Keratinocyte (primary cell): ENCODE measurements around the gene PPARA. TPM values are rescaled to one million over a fixed set of nuclear protein-coding genes. Genes with fewer than 3 reads are reported as not detected.

Experiments used
- DNase-seq: peaks from one replicate; pipeline ENCODE4 v3.0.0-alpha.2; 2011; ENCODE audit warnings: low read depth, missing footprints, low spot score
- FAIRE-seq: peaks from 2 replicates; lab custom pipeline; 2011; peaks lifted over from hg19 to GRCh38; lab: Jason Lieb, UNC
- H2AFZ ChIP-seq: 2 replicates; pipeline ENCODE4 v1.6.0; 2012; ENCODE audit warnings: low read length, control low read depth, inconsistent platforms; ENCODE audit not compliant: control insufficient read depth
- H3K27ac ChIP-seq: 2 replicates; pipeline ENCODE4 v1.5.1; 2011; ENCODE audit warnings: low read length; ENCODE audit not compliant: control insufficient read depth, insufficient read depth
- H3K27me3 ChIP-seq: 3 replicates; pipeline ENCODE4 v1.6.0; 2011; ENCODE audit warnings: low read length; ENCODE audit not compliant: control insufficient read depth, insufficient read depth; ENCODE audit errors: extremely low read depth
- H3K36me3 ChIP-seq, 2 experiments: 2 replicates in 1 of 2; 3 replicates in 1 of 2; pipeline ENCODE4 v1.5.1; 2011; ENCODE audit warnings: low read length in 2 of 2, mild to moderate bottlenecking in 1 of 2; ENCODE audit not compliant: control insufficient read depth in 2 of 2, insufficient read depth in 2 of 2; ENCODE audit errors: extremely low read depth in 1 of 2
- H3K4me1 ChIP-seq: 3 replicates; pipeline ENCODE4 v1.5.1; 2011; ENCODE audit warnings: low read length; ENCODE audit not compliant: control insufficient read depth, insufficient read depth; ENCODE audit errors: extremely low read depth
- H3K4me2 ChIP-seq: 3 replicates; pipeline ENCODE4 v1.6.0; 2011; ENCODE audit warnings: low read depth, low read length; ENCODE audit not compliant: control insufficient read depth, insufficient read depth; ENCODE audit errors: extremely low read depth
- H3K4me3 ChIP-seq, 3 experiments: fragments of 200-600 bp in 1 of 3; sonication (generic) in 1 of 3; 2 replicates in 2 of 3; 3 replicates in 1 of 3; pipeline ENCODE4 v1.5.1; 2011 to 2016; ENCODE audit warnings: low read length in 3 of 3, mild to moderate bottlenecking in 3 of 3, control low read depth in 2 of 3, inconsistent platforms in 1 of 3, low read depth in 1 of 3, mixed read lengths in 1 of 3, mixed run types in 1 of 3, moderate library complexity in 1 of 3; ENCODE audit not compliant: control insufficient read depth in 2 of 3, insufficient read depth in 2 of 3; ENCODE audit errors: extremely low read depth in 1 of 3
- H3K79me2 ChIP-seq: 2 replicates; pipeline ENCODE4 v1.6.0; 2012; ENCODE audit warnings: low read length; ENCODE audit not compliant: control insufficient read depth, insufficient read depth
- H3K9ac ChIP-seq: 3 replicates; pipeline ENCODE4 v1.6.0; 2011; ENCODE audit warnings: low read length; ENCODE audit not compliant: control insufficient read depth, insufficient read depth; ENCODE audit errors: extremely low read depth
- H3K9me1 ChIP-seq: 3 replicates; pipeline ENCODE4 v1.6.0; 2011; ENCODE audit warnings: low read length; ENCODE audit not compliant: control insufficient read depth, insufficient read depth; ENCODE audit errors: extremely low read depth
- H3K9me3 ChIP-seq: 2 replicates; pipeline ENCODE4 v1.5.1; 2012; ENCODE audit warnings: low read depth, low read length; ENCODE audit not compliant: control insufficient read depth
- H4K20me1 ChIP-seq: 3 replicates; pipeline ENCODE4 v1.6.0; 2011; ENCODE audit warnings: low read length; ENCODE audit not compliant: control insufficient read depth, insufficient read depth; ENCODE audit errors: extremely low read depth
- EZH2 ChIP-seq: IDR thresholded peaks from one replicate; pipeline ENCODE4 v1.6.1; 2012; ENCODE audit warnings: inconsistent platforms, mild to moderate bottlenecking, low read length, moderate library complexity
- dilution Hi-C: fragments of 300-500 bp; cut with MboI; formaldehyde crosslinking; loops from one replicate; pipeline ENCODE4 v1.7.0; 2020; ENCODE audit warnings: low sequenced_read_pairs; ENCODE audit not compliant: extremely low pct_ligation_motif_present
- polyA plus RNA-seq, 5 experiments: library from polyadenylated mRNA; depleted of rRNA in 3 of 5; stranded (reverse) in 3 of 5; stranded (forward) in 1 of 5; unstranded in 1 of 5; fragments of >200 nt; gene quantifications; 1 replicate in 1 of 5; 2 replicates in 3 of 5; 3 replicates in 1 of 5; pipeline versions ENCODE4 v1.2.1 to v1.2.3, GENCODE V29; 2011 to 2012; ENCODE audit warnings: missing spikeins in 2 of 5, low read depth in 1 of 5, low replicate concordance in 1 of 5
- TF ChIP-seq, protein P1 (sequence below), 3 experiments: IDR thresholded peaks in 1 of 3; conservative IDR thresholded peaks in 1 of 3; optimal IDR thresholded peaks in 1 of 3; 2 replicates in 2 of 3; 3 replicates in 1 of 3; pipeline versions ENCODE3 to v1.5.1; 2011; ENCODE audit warnings: low read length in 3 of 3, mild to moderate bottlenecking in 3 of 3, moderate library complexity in 2 of 3, control low read depth in 1 of 3, inconsistent platforms in 1 of 3; ENCODE audit not compliant: insufficient read depth in 2 of 3; ENCODE audit errors: extremely low read depth in 1 of 3

The PPARA gene
- polyA plus RNA-seq, 1 donor (not counting 4 experiments of a cell fraction or from before 2014, with no cell fraction given) = 4.9 TPM

DNA sequence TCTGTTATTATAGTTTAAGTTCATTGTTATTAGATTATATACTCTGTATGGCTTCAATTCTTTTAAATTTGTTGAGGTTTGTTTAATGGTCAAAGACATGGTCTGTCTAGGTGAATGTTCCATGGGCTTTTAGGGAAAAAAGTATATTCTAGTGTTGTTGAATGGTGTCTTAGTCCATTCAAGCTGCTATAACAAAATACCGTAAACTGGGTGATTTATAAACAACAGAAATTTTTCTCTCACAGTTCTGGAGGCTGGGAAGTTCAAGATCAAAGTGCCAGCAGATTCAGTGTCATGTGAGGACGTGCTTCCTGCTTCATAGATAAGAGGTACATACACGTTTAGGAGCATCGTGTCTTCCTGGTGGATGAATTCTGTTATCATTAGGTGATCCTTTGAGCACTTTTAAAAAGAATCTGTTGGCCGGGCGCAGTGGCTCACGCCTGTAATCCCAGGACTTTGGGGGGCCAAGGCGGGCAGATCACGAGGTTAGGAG lies 26.2 kb downstream of the PPARA start:
- peaks cover 11% of the 10 kb centered on the region for H3K4me1 ChIP-seq
- FAIRE-seq (peak; percentile 13), DNase-seq (no peak)
- H3K9me3 ChIP-seq = peaks cover 10% of the 10 kb centered on the region
- no peaks in the 10 kb centered on the region for H3K9me1 ChIP-seq
- H4K20me1 ChIP-seq = no peaks in the 10 kb centered on the region
- no peak overlapping the region for H3K4me2 ChIP-seq
- H2AFZ ChIP-seq = no peak overlapping the region
- H3K4me3 ChIP-seq = no peak overlapping the region
- dilution Hi-C loops = no loop called here
- H3K36me3 ChIP-seq = peaks cover 0 to 7% of the 10 kb centered on the region in 2 experiments
- TF ChIP-seq EZH2 = no peak
- TF ChIP-seq, protein P1, sequence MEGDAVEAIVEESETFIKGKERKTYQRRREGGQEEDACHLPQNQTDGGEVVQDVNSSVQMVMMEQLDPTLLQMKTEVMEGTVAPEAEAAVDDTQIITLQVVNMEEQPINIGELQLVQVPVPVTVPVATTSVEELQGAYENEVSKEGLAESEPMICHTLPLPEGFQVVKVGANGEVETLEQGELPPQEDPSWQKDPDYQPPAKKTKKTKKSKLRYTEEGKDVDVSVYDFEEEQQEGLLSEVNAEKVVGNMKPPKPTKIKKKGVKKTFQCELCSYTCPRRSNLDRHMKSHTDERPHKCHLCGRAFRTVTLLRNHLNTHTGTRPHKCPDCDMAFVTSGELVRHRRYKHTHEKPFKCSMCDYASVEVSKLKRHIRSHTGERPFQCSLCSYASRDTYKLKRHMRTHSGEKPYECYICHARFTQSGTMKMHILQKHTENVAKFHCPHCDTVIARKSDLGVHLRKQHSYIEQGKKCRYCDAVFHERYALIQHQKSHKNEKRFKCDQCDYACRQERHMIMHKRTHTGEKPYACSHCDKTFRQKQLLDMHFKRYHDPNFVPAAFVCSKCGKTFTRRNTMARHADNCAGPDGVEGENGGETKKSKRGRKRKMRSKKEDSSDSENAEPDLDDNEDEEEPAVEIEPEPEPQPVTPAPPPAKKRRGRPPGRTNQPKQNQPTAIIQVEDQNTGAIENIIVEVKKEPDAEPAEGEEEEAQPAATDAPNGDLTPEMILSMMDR (optimal IDR thresholded peaks at IDR 0.05 in 1 of 3, IDR thresholded peaks at IDR 0.05 in 1 of 3, conservative IDR thresholded peaks at IDR 0.05 in 1 of 3; ENCODE audit: extremely low read depth in 1 of 3, insufficient read depth in 2 of 3, low read length in 3 of 3) = no peak
- no peaks in the 10 kb centered on the region for H3K27me3 ChIP-seq
- H3K79me2 ChIP-seq = no peaks in the 10 kb centered on the region
- no peak overlapping the region for H3K9ac ChIP-seq
- no peak overlapping the region for H3K27ac ChIP-seq

DNA sequence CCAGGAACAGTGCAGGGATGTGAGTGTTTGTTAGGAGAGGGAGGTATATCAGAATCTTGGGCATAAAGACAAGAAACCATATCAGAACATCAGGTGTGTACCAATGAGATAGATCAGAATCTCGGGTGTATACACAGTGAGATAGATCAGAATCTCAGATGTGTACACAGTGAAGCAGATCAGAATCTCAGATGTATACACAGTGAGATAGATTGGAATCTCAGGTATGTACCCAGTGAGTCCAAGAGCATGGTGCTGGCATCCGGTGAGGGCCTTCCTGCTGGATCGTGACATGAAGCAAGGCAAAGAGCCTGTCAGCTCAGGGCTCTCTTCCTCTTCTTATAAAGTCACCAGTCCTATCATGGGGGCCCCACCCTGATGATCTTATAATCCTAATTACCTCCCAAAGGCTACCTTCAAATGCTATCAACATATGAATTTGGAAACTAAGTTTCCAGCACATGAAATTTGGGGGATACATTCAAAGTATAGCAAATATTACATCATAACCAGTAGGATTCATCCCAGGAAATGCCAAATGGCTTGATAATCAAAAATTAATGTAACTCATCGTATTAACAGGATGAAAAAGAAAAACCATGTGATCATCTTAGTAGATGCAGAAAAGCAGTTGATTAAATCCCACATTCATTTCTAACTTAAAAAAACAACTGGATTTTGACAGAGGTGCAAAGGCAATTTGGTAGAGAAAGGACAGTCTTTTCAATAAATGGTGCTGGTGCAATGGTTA lies 28.6 kb downstream of the PPARA start:
- no peak for DNase-seq
- no peak for TF ChIP-seq EZH2
- TF ChIP-seq, protein P1 (optimal IDR thresholded peaks at IDR 0.05 in 1 of 3, IDR thresholded peaks at IDR 0.05 in 1 of 3, conservative IDR thresholded peaks at IDR 0.05 in 1 of 3; ENCODE audit: extremely low read depth in 1 of 3, insufficient read depth in 2 of 3, low read length in 3 of 3) = no peak
- Histone ChIP-seq H3K79me2 (no peaks in the 10 kb centered on the region), H3K4me1 (no peaks in the 10 kb centered on the region), H3K4me2 (no peak overlapping the region), H3K9me3 (peaks cover 10% of the 10 kb centered on the region), H3K9me1 (no peaks in the 10 kb centered on the region), H2AFZ (no peak overlapping the region), H4K20me1 (no peaks in the 10 kb centered on the region), H3K27me3 (no peaks in the 10 kb centered on the region), H3K27ac (no peak overlapping the region), H3K9ac (no peak overlapping the region), H3K36me3 (peaks cover 0 to 7% of the 10 kb centered on the region in 2 experiments), H3K4me3 (no peak overlapping the region)
- no peak for FAIRE-seq
- dilution Hi-C loops = no loop called here
